Measurements from ENCODE around the gene CAMTA1. TPM values are rescaled to one million over a fixed set of nuclear protein-coding genes. Genes with fewer than 3 reads are reported as not detected.

Gene CAMTA1
- total RNA-seq, 1 experiment from 2014 or later: 102 TPM

DNA sequence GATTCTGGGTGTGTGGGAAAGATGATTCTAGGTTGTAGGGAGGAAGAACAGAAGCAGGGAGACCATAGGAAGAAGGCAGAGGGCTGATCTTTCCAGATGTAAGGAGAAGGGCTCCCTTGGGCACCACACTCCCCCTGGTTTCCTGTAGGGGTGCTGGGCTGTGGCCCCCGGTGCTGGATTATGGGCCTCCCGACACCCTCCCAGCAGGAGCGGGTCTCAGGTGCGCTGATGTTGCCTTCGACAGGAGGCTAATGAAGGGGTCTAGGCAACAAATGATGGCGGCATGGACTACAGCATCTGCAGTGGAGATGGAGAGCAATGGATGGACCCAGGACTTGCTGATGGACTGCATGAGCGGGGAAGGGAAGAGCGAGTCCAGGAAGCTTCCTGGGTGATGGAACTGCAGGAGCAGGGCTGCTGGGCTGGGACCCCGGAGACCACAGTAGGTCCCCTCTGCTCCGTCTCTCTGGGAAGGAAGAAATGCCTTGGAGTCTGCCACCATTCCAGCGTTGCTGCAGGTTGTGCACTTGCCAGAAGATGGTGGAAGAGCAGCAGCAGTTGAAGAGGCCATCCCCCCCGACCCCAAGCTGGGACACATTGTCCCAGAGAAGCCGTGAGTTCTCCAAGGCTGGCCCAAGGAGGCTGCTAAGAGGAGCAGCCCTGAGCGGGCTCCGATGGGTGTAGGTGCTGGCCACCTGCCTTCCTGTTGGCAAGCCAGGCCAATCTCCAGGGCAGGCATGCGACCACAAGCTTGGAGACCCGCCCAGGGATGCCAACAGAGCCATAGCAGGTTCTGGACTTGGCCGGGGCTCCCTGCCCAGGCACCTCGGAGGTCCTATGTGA, 890.4 kb downstream of the CAMTA1 start:
- no peak overlapping the region for H3K4me3 ChIP-seq (ENCODE audit: insufficient read depth, low read depth, low read length)
- H3K36me3 ChIP-seq (replicated peaks; ENCODE audit: control insufficient read depth, insufficient read depth, low read length): no peaks in the 10 kb centered on the region
- peaks cover 27% of the 10 kb centered on the region for H3K27me3 ChIP-seq (ENCODE audit: control insufficient read depth, insufficient read depth, low read length)
- DNase-seq: no peak

DNA sequence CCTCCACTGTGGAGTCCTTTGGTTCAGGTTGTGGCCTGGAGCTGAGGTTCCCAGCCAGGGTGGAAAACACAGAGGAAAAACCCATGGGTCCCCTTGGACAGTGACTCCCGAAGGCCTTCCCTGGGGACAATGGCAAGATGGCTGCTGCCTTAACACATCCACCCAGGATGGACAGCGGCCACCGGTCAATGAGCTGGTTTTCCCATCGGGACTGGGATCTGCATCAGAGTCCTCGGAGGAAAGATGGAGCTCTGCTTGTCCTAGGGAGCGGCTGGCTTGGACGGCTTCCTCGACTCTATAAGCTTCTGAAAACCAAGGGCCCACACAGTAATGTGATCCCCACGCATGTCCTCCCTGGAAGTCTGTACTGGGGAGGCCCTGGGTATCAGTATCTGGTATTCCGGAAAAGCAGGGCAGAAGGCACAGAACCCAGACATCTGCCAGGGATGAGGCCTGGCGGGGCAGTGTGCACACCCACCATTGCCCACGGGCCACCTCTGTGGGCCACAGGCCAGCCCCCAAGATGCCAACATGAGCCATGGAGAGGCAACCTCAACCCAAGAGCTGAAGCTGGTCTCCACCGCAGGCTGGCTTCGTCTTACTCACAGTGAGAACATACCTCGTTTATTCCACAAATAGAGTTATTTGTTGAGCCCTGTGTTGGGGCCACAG, 891.2 kb downstream of the CAMTA1 start:
- no peak overlapping the region for H3K4me3 ChIP-seq (ENCODE audit: insufficient read depth, low read depth, low read length)
- peaks cover 34% of the 10 kb centered on the region for H3K27me3 ChIP-seq (ENCODE audit: control insufficient read depth, insufficient read depth, low read length)
- H3K36me3 ChIP-seq (replicated peaks; ENCODE audit: control insufficient read depth, insufficient read depth, low read length): no peaks in the 10 kb centered on the region
- no peak for DNase-seq

DNA sequence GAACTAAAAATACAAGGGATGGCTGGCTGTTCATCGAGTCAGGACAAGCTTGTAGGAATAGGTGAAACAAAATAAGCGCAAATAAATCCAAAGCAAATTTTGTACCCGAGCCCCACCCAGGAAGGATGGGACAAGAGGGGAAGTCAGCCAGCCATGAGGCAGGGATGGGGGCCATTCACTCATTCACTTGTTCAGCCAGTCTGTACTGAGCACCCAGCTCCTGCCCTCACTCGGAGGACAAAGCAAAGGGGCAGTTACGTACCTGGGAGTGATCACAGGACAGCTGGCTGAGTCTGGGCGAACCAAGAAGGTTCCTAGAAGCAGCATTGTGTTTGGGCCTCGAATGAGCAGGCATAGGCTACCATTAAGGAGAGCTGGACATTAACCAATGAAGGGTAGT, 891.9 kb downstream of the CAMTA1 start:
- Histone ChIP-seq H3K27me3 (ENCODE audit: control insufficient read depth, insufficient read depth, low read length) (peaks cover 34% of the 10 kb centered on the region), H3K36me3 (replicated peaks; ENCODE audit: control insufficient read depth, insufficient read depth, low read length) (no peaks in the 10 kb centered on the region)
- DNase-seq: no peak

GRCh38 chr1:7677815-7678214, 892.6 kb downstream of the CAMTA1 start:
- DNase-seq: no peak
- no peaks in the 10 kb centered on the region for H3K36me3 ChIP-seq (replicated peaks; ENCODE audit: control insufficient read depth, insufficient read depth, low read length)
- no peak overlapping the region for H3K4me3 ChIP-seq (ENCODE audit: insufficient read depth, low read depth, low read length)

More for the DNA sequence above, 891.9 kb downstream of the CAMTA1 start:
- H3K4me3 ChIP-seq (ENCODE audit: insufficient read depth, low read depth, low read length): no peak overlapping the region

DNA sequence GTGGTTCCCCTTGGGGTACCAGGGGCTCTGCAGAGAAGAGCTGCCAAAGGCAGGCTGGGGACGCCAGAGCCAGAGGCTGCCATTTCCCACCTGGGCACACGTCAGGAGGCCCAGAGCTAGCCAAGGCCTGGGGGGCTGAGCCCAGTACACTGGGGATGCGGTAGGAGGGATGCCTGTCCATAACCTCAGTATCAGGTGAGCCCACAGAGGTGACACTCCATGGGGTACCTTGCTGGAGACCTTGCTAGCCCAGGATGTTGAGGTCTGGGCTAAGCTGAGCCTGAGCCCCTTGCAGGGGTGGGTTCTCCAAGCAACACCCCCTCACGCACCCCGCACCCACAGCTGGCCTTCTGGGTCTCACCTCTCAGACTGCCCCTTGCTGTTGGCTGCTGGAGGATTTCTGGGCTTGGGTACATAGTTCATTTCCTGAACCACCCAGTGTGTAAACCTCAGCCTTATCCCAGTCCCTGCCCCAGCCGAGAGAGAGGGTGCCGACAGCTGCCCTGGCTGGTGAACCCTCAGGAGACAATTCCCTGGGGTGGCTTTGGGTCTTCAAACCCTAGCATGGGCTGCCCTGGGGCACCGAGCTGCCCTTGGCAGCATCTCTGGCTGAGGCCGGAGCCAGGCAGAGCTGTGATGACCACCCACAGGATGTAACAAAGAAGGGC, 893.4 kb downstream of the CAMTA1 start:
- no peak for DNase-seq
- Histone ChIP-seq H3K36me3 (replicated peaks; ENCODE audit: control insufficient read depth, insufficient read depth, low read length) (no peaks in the 10 kb centered on the region), H3K27me3 (ENCODE audit: control insufficient read depth, insufficient read depth, low read length) (peaks cover 34% of the 10 kb centered on the region), H3K4me3 (ENCODE audit: insufficient read depth, low read depth, low read length) (no peak overlapping the region)

More at GRCh38 chr1:7677815-7678214, 892.6 kb downstream of the CAMTA1 start:
- peaks cover 34% of the 10 kb centered on the region for H3K27me3 ChIP-seq (ENCODE audit: control insufficient read depth, insufficient read depth, low read length)

DNA sequence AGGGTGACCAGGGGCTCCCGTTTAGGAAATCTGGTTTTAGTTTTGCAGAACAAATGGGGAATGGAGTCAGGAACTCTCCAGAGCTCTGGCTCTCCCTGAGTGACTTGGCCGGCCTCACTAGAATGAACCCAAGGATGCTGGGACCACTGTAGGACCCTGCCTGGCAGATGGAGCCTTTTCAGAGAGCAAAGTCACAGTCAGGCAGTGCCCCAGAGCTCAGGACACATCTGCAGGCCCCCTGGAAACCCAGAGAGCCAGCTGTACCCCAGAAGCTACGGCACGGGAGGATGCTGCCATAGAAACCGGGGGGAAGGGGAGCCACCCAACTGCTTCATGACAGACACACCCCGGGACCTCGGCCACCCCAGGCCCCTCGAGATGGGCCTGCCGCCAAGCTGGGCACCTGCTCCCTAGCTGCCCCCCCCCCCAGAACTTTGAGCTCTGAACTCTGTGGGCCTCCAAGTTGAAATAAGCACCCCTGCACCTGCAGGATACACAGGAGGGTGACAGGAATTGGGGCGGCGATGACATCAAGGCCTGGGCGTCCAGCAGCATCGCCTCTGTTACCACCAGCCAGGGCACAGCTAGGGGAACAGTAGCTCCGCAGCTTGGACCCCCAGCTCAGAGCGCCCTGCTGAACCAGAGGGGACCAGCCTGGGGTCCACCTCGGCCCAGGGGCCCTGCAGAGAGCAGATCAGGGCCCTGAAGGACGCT, 894.1 kb downstream of the CAMTA1 start:
- Histone ChIP-seq H3K27me3 (ENCODE audit: control insufficient read depth, insufficient read depth, low read length) (peaks cover 34% of the 10 kb centered on the region), H3K4me3 (ENCODE audit: insufficient read depth, low read depth, low read length) (peak overlapping the region; percentile 70), H3K36me3 (replicated peaks; ENCODE audit: control insufficient read depth, insufficient read depth, low read length) (no peaks in the 10 kb centered on the region)
- DNase-seq: no peak

GRCh38 chr1:7679873-7680206, 894.6 kb downstream of the CAMTA1 start:
- DNase-seq: no peak
- H3K36me3 ChIP-seq (replicated peaks; ENCODE audit: control insufficient read depth, insufficient read depth, low read length): no peaks in the 10 kb centered on the region
- peak overlapping the region; percentile 70 for H3K4me3 ChIP-seq (ENCODE audit: insufficient read depth, low read depth, low read length)
- H3K27me3 ChIP-seq (ENCODE audit: control insufficient read depth, insufficient read depth, low read length): peaks cover 34% of the 10 kb centered on the region

GRCh38 chr1:7680207-7680954, 895.1 kb downstream of the CAMTA1 start:
- H3K27me3 ChIP-seq (ENCODE audit: control insufficient read depth, insufficient read depth, low read length): peaks cover 34% of the 10 kb centered on the region
- DNase-seq: peak; percentile 93
- H3K36me3 ChIP-seq (replicated peaks; ENCODE audit: control insufficient read depth, insufficient read depth, low read length): no peaks in the 10 kb centered on the region
- H3K4me3 ChIP-seq (ENCODE audit: insufficient read depth, low read depth, low read length): peak overlapping the region; percentile 70

- peak; percentile 86 for DNase-seq
- Histone ChIP-seq H3K4me3 (ENCODE audit: insufficient read depth, low read depth, low read length) (peak overlapping the region; percentile 70), H3K36me3 (replicated peaks; ENCODE audit: control insufficient read depth, insufficient read depth, low read length) (no peaks in the 10 kb centered on the region), H3K27me3 (ENCODE audit: control insufficient read depth, insufficient read depth, low read length) (peaks cover 34% of the 10 kb centered on the region)
Observed at GRCh38 chr1:7680955-7681268, 895.7 kb downstream of the CAMTA1 start.

DNA sequence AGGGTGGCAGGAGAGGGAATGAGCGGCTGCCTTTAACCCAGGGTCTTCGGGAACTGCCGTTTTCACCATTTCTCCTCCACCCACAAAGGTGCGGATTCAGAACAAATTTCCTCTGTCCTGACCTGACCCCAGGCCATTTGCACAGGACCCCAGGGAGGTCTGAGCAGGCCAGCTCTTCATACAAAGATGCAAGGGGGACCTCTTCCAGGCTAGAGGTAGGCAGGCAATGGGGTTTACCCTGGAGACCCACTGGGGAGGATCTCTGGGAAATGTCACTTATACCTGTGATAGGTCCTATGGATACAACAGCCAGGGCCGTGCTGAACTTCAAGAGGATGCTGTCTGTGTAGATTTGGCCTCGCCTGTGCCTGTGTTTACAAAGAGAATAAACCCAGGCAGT, 896.1 kb downstream of the CAMTA1 start:
- H3K27me3 ChIP-seq (ENCODE audit: control insufficient read depth, insufficient read depth, low read length): peaks cover 34% of the 10 kb centered on the region
- no peak overlapping the region for H3K4me3 ChIP-seq (ENCODE audit: insufficient read depth, low read depth, low read length)

GRCh38 chr1:7683521-7683920, 898.3 kb downstream of the CAMTA1 start:
- no peaks in the 10 kb centered on the region for H3K36me3 ChIP-seq (replicated peaks; ENCODE audit: control insufficient read depth, insufficient read depth, low read length)
- peaks cover 27% of the 10 kb centered on the region for H3K27me3 ChIP-seq (ENCODE audit: control insufficient read depth, insufficient read depth, low read length)
- DNase-seq: no peak
- no peak overlapping the region for H3K4me3 ChIP-seq (ENCODE audit: insufficient read depth, low read depth, low read length)

More for the DNA sequence above, 896.1 kb downstream of the CAMTA1 start:
- H3K36me3 ChIP-seq (replicated peaks; ENCODE audit: control insufficient read depth, insufficient read depth, low read length): no peaks in the 10 kb centered on the region
- no peak for DNase-seq

DNA sequence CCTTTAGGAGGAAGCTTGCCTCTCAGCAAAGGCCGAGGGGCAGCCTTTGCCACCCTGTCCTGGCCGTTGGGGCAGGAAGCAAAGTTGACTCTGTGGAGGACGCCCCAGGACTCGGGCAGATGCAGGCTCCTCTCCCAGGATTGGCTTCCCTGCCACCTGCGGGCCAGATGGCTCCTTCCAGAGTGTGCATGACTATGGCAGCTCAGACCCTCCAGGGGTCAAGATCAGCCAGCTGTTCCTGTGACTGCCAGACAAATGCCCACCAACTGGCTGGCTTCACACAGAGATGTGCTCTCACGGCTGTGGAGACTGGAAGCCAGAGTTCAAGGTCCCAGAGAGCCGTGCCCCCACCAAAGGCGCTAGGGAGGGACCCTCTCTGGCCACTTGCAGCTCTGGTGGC, 898.9 kb downstream of the CAMTA1 start:
- DNase-seq: no peak

DNA sequence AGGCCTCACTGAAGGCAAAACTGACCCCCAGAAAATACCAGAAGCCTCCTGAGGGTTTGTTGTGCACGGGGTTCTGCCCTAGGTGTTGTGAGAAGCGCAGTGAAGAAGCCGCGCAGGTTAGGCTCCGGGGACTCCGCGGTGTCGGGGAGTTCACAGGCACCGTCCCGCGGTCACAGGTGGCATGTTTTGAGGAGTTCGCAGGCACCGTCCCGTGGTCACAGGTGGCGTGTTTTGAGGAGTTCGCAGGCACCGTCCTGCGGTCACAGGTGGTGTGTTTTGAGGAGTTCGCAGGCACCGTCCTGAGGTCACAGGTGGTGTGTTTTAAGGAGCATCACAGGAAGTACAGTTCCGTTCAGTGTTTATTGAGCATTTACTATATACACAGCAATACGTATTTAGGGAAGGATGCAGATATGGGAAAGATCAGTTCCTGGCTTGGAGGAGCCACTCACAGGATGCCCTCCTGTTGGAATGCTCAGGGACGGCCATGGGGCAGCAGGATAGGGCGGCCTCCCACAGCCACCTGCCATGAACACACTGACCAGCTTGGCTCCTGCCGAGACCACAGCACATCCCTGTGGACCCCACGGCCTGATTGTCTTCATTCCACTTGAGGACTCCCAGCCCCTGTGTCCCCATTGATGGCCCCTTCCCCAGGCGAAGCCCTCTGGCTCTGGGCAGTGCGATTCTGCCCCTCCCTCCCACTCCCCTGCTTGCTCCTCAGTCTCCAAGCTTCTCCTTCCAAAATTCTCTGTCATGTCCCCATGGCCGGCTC, 899.8 kb downstream of the CAMTA1 start:
- DNase-seq: no peak
- Histone ChIP-seq H3K4me3 (ENCODE audit: insufficient read depth, low read depth, low read length) (no peak overlapping the region), H3K27me3 (ENCODE audit: control insufficient read depth, insufficient read depth, low read length) (peaks cover 13% of the 10 kb centered on the region), H3K36me3 (replicated peaks; ENCODE audit: control insufficient read depth, insufficient read depth, low read length) (no peaks in the 10 kb centered on the region)

More for the DNA sequence above, 898.9 kb downstream of the CAMTA1 start:
- Histone ChIP-seq H3K4me3 (ENCODE audit: insufficient read depth, low read depth, low read length) (no peak overlapping the region), H3K36me3 (replicated peaks; ENCODE audit: control insufficient read depth, insufficient read depth, low read length) (no peaks in the 10 kb centered on the region), H3K27me3 (ENCODE audit: control insufficient read depth, insufficient read depth, low read length) (peaks cover 22% of the 10 kb centered on the region)
